WTC11 (cell line): ENCODE results near the gene ATMIN. TPM values are rescaled to one million over a fixed set of nuclear protein-coding genes. Genes with fewer than 3 reads are reported as not detected.

ENCODE experiments used
- AFF4 ChIP-seq: sonication (generic); formaldehyde crosslinking; IDR thresholded peaks from 2 replicates; pipeline ENCODE4 v1.8.1; 2023; ENCODE audit warnings: mild to moderate bottlenecking, missing genetic modification reagents, borderline replicate concordance
- AR ChIP-seq: fragments of 250-450 bp; sonication (Bioruptor Pico); IDR thresholded peaks from 2 replicates; pipeline ENCODE4 v1.9.0; 2021; ENCODE audit warnings: mild to moderate bottlenecking
- ATF1 ChIP-seq: sonication (generic); formaldehyde crosslinking; IDR thresholded peaks from 2 replicates; pipeline ENCODE4 v1.8.1; 2023; ENCODE audit warnings: mild to moderate bottlenecking, moderate library complexity, missing genetic modification reagents
- ATF6 ChIP-seq: sonication (generic); formaldehyde crosslinking; IDR thresholded peaks from 2 replicates; pipeline ENCODE4 v1.8.1; 2023; ENCODE audit warnings: mild to moderate bottlenecking, missing genetic modification reagents
- CTCF ChIP-seq: fragments of 200-600 bp; IDR thresholded peaks from 2 replicates; pipeline ENCODE4 v1.8.0; 2022; ENCODE audit warnings: antibody characterized with exemption
- FOXP4 ChIP-seq: sonication (generic); formaldehyde crosslinking; IDR thresholded peaks from 2 replicates; pipeline ENCODE4 v1.8.0; 2022; ENCODE audit warnings: mild to moderate bottlenecking, missing genetic modification reagents
- JAZF1 ChIP-seq: fragments of 250-450 bp; sonication (Bioruptor Pico); IDR thresholded peaks from 2 replicates; pipeline ENCODE4 v1.9.0; 2021; ENCODE audit warnings: moderate library complexity, mild to moderate bottlenecking, inconsistent platforms
- JUN ChIP-seq: sonication (generic); formaldehyde crosslinking; IDR thresholded peaks from 2 replicates; pipeline ENCODE4 v1.8.0; 2023; ENCODE audit warnings: mild to moderate bottlenecking, missing genetic modification reagents
- OVOL2 ChIP-seq: fragments of 250-450 bp; sonication (Bioruptor Pico); IDR thresholded peaks from 2 replicates; pipeline ENCODE4 v1.9.0; 2021; ENCODE audit warnings: mild to moderate bottlenecking, borderline replicate concordance
- RORB ChIP-seq: fragments of 250-450 bp; sonication (Bioruptor Pico); IDR thresholded peaks from 2 replicates; pipeline ENCODE4 v1.9.0; 2021; ENCODE audit warnings: mild to moderate bottlenecking
- SP1 ChIP-seq: sonication (generic); formaldehyde crosslinking; conservative IDR thresholded peaks from 2 replicates; pipeline ENCODE4 v1.8.1; 2022; ENCODE audit warnings: missing genetic modification reagents
- TEAD1 ChIP-seq: sonication (generic); formaldehyde crosslinking; IDR thresholded peaks from 2 replicates; pipeline ENCODE4 v1.8.0; 2022; ENCODE audit warnings: mild to moderate bottlenecking, missing genetic modification reagents
- ZBTB43 ChIP-seq: sonication (generic); formaldehyde crosslinking; IDR thresholded peaks from 2 replicates; pipeline ENCODE4 v1.8.1; 2023; ENCODE audit warnings: mild to moderate bottlenecking, missing genetic modification reagents
- ZNF121 ChIP-seq: sonication (generic); formaldehyde crosslinking; IDR thresholded peaks from 2 replicates; pipeline ENCODE4 v1.8.0; 2023; ENCODE audit warnings: missing genetic modification reagents
- ZNF138 ChIP-seq: sonication (generic); formaldehyde crosslinking; conservative IDR thresholded peaks from 2 replicates; pipeline ENCODE4 v1.8.1; 2022; ENCODE audit warnings: mild to moderate bottlenecking, moderate library complexity, missing genetic modification reagents
- ZNF232 ChIP-seq: sonication (generic); formaldehyde crosslinking; IDR thresholded peaks from 2 replicates; pipeline ENCODE4 v1.8.0; 2022; ENCODE audit warnings: mild to moderate bottlenecking, missing genetic modification reagents
- ZNF263 ChIP-seq: sonication (generic); formaldehyde crosslinking; IDR thresholded peaks from 2 replicates; pipeline ENCODE4 v1.8.1; 2022; ENCODE audit warnings: low read depth, mild to moderate bottlenecking, moderate library complexity, missing genetic modification reagents
- ZNF425 ChIP-seq: fragments of 250-450 bp; sonication (Bioruptor Pico); conservative IDR thresholded peaks from 2 replicates; pipeline ENCODE4 v1.9.0; 2021; ENCODE audit warnings: mild to moderate bottlenecking
- ZNF512 ChIP-seq: sonication (generic); formaldehyde crosslinking; IDR thresholded peaks from 2 replicates; pipeline ENCODE4 v1.8.1; 2022; ENCODE audit warnings: missing genetic modification reagents, borderline replicate concordance
- total RNA-seq: library from RNA; stranded (reverse); gene quantifications from 3 replicates; pipeline ENCODE4 v1.2.3, GENCODE V29; 2021

ATMIN gene
- total RNA-seq, 1 experiment from 2014 or later, result 43.1 TPM

GRCh38 chr16:81006813-81007695 lies 28.6 kb upstream of the ATMIN start, which contains the start of the genes CENPN and CMC2 (continued):
- TF ChIP-seq FOXP4 (CRISPR knock-in tag) (no peak; the same call in 1 of the 2 replicates), ZNF232 (CRISPR knock-in tag) (peak; percentile 82), RORB (no peak), ZBTB43 (CRISPR knock-in tag) (no peak), AR (CRISPR knock-in tag) (no peak), OVOL2 (CRISPR knock-in tag) (no peak), ZNF121 (CRISPR knock-in tag) (no peak), ZNF512 (CRISPR knock-in tag) (no peak), AFF4 (CRISPR knock-in tag) (no peak), ATF1 (CRISPR knock-in tag) (no peak), CTCF (no peak), SP1 (peak; percentile 72; the same call in 1 of the 2 replicates), ZNF138 (CRISPR knock-in tag) (no peak), ZNF263 (CRISPR knock-in tag) (peak; percentile 92), JAZF1 (CRISPR knock-in tag) (no peak), ATF6 (CRISPR knock-in tag) (no peak), JUN (CRISPR knock-in tag) (peak; percentile 4; the same call in 1 of the 2 replicates), ZNF425 (CRISPR knock-in tag) (no peak), TEAD1 (CRISPR knock-in tag) (0 out of 2 replicates have a peak, but pooled peaks have one; percentile 31)
